HFF-Myc (cell line): Measurements from ENCODE around the gene ALKBH1.

Experiments used
- DNase-seq: peaks from one replicate; pipeline ENCODE4 v3.0.0-alpha.2; 2011; ENCODE audit warnings: low read depth; ENCODE audit errors: extremely low read depth
- H3K4me3 ChIP-seq: replicated peaks from 2 replicates; pipeline ENCODE4 v1.5.1; 2011; ENCODE audit warnings: low read depth, mild to moderate bottlenecking, control low read depth, low read length
- CTCF ChIP-seq: IDR thresholded peaks from 2 replicates; pipeline ENCODE4 v1.5.1; 2012; ENCODE audit warnings: mild to moderate bottlenecking, low read depth, low read length, control low read depth; ENCODE audit errors: missing control alignments

Gene ALKBH1

GRCh38 chr14:77630111-77630510, 77.7 kb downstream of the ALKBH1 start:
- no peak for TF ChIP-seq CTCF
- DNase-seq, result no peak

GRCh38 chr14:77625360-77625759, 82.5 kb downstream of the ALKBH1 start:
- H3K4me3 ChIP-seq, result no peak overlapping the region
- TF ChIP-seq CTCF, result no peak
- DNase-seq, result no peak

More at GRCh38 chr14:77630111-77630510, 77.7 kb downstream of the ALKBH1 start:
- H3K4me3 ChIP-seq, result no peak overlapping the region

- H3K4me3 ChIP-seq, result no peak overlapping the region
- DNase-seq, result no peak
- no peak for TF ChIP-seq CTCF
Observed at GRCh38 chr14:77623201-77623600, 84.6 kb downstream of the ALKBH1 start.
